H1 (cell line): ENCODE measurements around the gene ADRB2. TPM values are rescaled to one million over a fixed set of nuclear protein-coding genes. Genes with fewer than 3 reads are reported as not detected.

Experiments used
- CBX5 ChIP-seq: fragments of 300-800, 300-1000 bp; sonication (generic); IDR thresholded peaks from 2 replicates; pipeline ENCODE4 v1.7.1; 2016; ENCODE audit warnings: antibody characterized with exemption, low read length, low read depth
- CBX8 ChIP-seq: fragments of 300-800, 300-1000 bp; sonication (generic); IDR thresholded peaks from 2 replicates; pipeline ENCODE4 v1.7.1; 2016; ENCODE audit warnings: low read depth, low read length, borderline replicate concordance
- EP300 ChIP-seq, 2 experiments: IDR thresholded peaks; 1 replicate in 1 of 2; 2 replicates in 1 of 2; pipeline ENCODE4 v1.6.1; 2011 to 2012; ENCODE audit warnings: low read depth in 2 of 2, low read length in 2 of 2, mild to moderate bottlenecking in 2 of 2, borderline replicate concordance in 1 of 2, inconsistent platforms in 1 of 2, moderate library complexity in 1 of 2
- POLR2AphosphoS5 ChIP-seq: IDR thresholded peaks from 2 replicates; pipeline ENCODE4 v1.6.1; 2011; ENCODE audit warnings: low read depth, low read length
- SRF ChIP-seq: IDR thresholded peaks from 2 replicates; pipeline ENCODE4 v1.6.1; 2011; ENCODE audit warnings: mild to moderate bottlenecking, low read depth, low read length, moderate library complexity
- polyA plus RNA-seq, 7 experiments: library from polyadenylated mRNA; depleted of rRNA in 3 of 7; stranded (reverse) in 5 of 7; unstranded in 2 of 7; fragments of >200 nt in 5 of 7; fragments of 200-250 nt in 2 of 7; gene quantifications; 1 replicate in 5 of 7; 2 replicates in 1 of 7; 4 replicates in 1 of 7; pipeline versions ENCODE4 v1.2.1 to v1.2.3, GENCODE V29; 2011 to 2013; ENCODE audit warnings: missing spikeins in 2 of 7, mixed read lengths in 2 of 7
- total RNA-seq: library from RNA; stranded (reverse); fragmentation: NEBNext Ultra II Directional; extraction: Animal tissue kit (Norgen Biotek cat#: 25700); gene quantifications from 2 replicates; pipeline ENCODE4 v1.2.1, GENCODE V29; 2021

ADRB2 gene
- total and polyA plus RNA-seq, 2 of the 8 experiments (the other 6 are each of a cell fraction or from before 2014, with no cell fraction given): 0.65 to 0.77 TPM

DNA sequence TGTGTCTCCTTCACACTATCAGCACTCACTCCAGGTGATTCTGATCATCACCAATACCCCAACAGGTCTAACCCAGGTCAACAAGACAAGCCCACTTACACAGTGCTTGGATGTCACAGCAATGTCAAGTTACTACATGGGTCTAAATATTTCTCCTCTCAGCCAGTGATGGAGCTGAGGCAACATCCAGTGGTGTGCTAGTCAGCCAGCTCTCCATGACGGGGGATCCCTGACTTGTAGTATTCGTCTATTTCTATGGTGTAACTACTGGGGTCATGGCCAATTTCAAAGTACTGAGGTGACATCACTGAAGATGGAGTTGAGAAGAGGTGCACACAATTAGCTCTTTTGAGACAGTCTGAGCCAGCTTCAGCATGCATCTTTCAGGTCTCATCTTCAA, 31.1 kb downstream of the ADRB2 start (continued):
- TF ChIP-seq CBX5: no peak
- TF ChIP-seq POLR2AphosphoS5: no peak
- no peak for TF ChIP-seq CBX8
- TF ChIP-seq EP300 (IDR thresholded peaks at IDR 0.05; ENCODE audit: borderline replicate concordance in 1 of 2, low read depth in 2 of 2, low read length in 2 of 2): no peak
- TF ChIP-seq SRF: no peak
